GM18517 (cell line): Measurements from ENCODE around the gene CDV3.

Experiments
- ATAC-seq: cut with Tn5 transposase; IDR thresholded peaks from one replicate; pipeline ENCODE4 v1.9.1; 2021; ENCODE audit warnings: mild to moderate bottlenecking, moderate library complexity; ENCODE audit not compliant: unreplicated experiment

CDV3 gene

GRCh38 chr3:133599280-133599679 is 25.8 kb downstream of the CDV3 start:
- no peak for ATAC-seq

- no peak for ATAC-seq
Measured at GRCh38 chr3:133600572-133601081, 27.1 kb downstream of the CDV3 start.

- no peak for ATAC-seq
Measured at GRCh38 chr3:133606342-133606741, 32.9 kb downstream of the CDV3 start.

GRCh38 chr3:133606902-133607301 is 33.4 kb downstream of the CDV3 start:
- no peak for ATAC-seq

- ATAC-seq = no peak
Measured at GRCh38 chr3:133607816-133608215, 34.3 kb downstream of the CDV3 start.

GRCh38 chr3:133608388-133608787 is 34.9 kb downstream of the CDV3 start:
- ATAC-seq = no peak

GRCh38 chr3:133610031-133610430 is 36.5 kb downstream of the CDV3 start:
- ATAC-seq = no peak

GRCh38 chr3:133611534-133611933 is 38.0 kb downstream of the CDV3 start:
- ATAC-seq = no peak

GRCh38 chr3:133620066-133620784 is 46.7 kb downstream of the CDV3 start:
- ATAC-seq = peak; percentile 100

- no peak for ATAC-seq
Measured at GRCh38 chr3:133627789-133628188, 54.3 kb downstream of the CDV3 start.

GRCh38 chr3:133629146-133629545 is 55.7 kb downstream of the CDV3 start:
- no peak for ATAC-seq

GRCh38 chr3:133633439-133633838 is 60.0 kb downstream of the CDV3 start:
- ATAC-seq = no peak
